ENCODE data around the gene NIT1. TPM values are rescaled to one million over a fixed set of nuclear protein-coding genes. Genes with fewer than 3 reads are reported as not detected.
A peak's percentile ranks its signal among the peaks of the same experiment; 100 is the strongest.

NIT1 gene
- total and polyA plus RNA-seq, 9 of the 15 experiments (the other 6 are each of a cell fraction or from before 2014, with no cell fraction given): 18.4 to 76.0 (median 33.7) TPM

DNA sequence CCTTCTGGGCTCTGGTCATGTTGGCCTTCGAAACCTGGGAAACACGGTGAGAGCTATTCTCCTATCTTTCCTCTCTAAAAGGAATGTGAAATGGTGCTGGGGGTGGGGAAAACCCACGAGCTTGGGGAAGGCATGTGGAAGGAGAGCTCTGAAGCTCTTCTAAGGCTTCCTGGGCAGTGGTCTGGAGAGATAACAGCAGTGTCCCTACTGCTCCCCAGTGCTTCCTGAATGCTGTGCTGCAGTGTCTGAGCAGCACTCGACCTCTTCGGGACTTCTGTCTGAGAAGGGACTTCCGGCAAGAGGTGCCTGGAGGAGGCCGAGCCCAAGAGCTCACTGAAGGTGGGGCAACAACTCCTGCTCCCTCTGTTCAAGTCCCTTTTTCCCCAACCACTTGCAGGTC lies 44.1 kb downstream of the NIT1 start (continued):
- TF ChIP-seq, protein P1, sequence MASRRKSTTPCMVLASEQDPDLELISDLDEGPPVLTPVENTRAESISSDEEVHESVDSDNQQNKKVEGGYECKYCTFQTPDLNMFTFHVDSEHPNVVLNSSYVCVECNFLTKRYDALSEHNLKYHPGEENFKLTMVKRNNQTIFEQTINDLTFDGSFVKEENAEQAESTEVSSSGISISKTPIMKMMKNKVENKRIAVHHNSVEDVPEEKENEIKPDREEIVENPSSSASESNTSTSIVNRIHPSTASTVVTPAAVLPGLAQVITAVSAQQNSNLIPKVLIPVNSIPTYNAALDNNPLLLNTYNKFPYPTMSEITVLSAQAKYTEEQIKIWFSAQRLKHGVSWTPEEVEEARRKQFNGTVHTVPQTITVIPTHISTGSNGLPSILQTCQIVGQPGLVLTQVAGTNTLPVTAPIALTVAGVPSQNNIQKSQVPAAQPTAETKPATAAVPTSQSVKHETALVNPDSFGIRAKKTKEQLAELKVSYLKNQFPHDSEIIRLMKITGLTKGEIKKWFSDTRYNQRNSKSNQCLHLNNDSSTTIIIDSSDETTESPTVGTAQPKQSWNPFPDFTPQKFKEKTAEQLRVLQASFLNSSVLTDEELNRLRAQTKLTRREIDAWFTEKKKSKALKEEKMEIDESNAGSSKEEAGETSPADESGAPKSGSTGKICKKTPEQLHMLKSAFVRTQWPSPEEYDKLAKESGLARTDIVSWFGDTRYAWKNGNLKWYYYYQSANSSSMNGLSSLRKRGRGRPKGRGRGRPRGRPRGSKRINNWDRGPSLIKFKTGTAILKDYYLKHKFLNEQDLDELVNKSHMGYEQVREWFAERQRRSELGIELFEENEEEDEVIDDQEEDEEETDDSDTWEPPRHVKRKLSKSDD (conservative IDR thresholded peaks at IDR 0.05; ENCODE audit: low read length): no peak
- no peak for TF ChIP-seq PHF20 (IDR thresholded peaks at IDR 0.05; ENCODE audit: partially characterized antibody)
- TF ChIP-seq, protein P2, sequence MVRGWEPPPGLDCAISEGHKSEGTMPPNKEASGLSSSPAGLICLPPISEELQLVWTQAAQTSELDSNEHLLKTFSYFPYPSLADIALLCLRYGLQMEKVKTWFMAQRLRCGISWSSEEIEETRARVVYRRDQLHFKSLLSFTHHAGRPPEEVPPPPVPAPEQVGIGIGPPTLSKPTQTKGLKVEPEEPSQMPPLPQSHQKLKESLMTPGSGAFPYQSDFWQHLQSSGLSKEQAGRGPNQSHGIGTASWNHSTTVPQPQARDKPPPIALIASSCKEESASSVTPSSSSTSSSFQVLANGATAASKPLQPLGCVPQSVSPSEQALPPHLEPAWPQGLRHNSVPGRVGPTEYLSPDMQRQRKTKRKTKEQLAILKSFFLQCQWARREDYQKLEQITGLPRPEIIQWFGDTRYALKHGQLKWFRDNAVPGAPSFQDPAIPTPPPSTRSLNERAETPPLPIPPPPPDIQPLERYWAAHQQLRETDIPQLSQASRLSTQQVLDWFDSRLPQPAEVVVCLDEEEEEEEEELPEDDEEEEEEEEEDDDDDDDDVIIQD (CRISPR knock-in tag; IDR thresholded peaks at IDR 0.05): no peak
- no peak for TF ChIP-seq ZNF76 (CRISPR knock-in tag; IDR thresholded peaks at IDR 0.05; ENCODE audit: borderline replicate concordance)
- no peak for TF ChIP-seq HMG20A (CRISPR knock-in tag; conservative IDR thresholded peaks at IDR 0.05)
- no peak for TF ChIP-seq ZKSCAN3 (CRISPR knock-in tag; IDR thresholded peaks at IDR 0.05)
- no peak for TF ChIP-seq PRMT5 (CRISPR knock-in tag; IDR thresholded peaks at IDR 0.05)
- TF ChIP-seq SMARCA5 (IDR thresholded peaks at IDR 0.05): no peak
- no peak for TF ChIP-seq PHF21A (IDR thresholded peaks at IDR 0.05; ENCODE audit: borderline replicate concordance, low read depth)
- no peak for TF ChIP-seq NFE2L1 (tag; IDR thresholded peaks at IDR 0.05; ENCODE audit: borderline replicate concordance, low read depth)
- peak; percentile 84; the same call in 1 of the 2 replicates for TF ChIP-seq ETV5 (CRISPR knock-in tag; IDR thresholded peaks at IDR 0.05; ENCODE audit: low read depth)
- TF ChIP-seq CTBP1 (IDR thresholded peaks at IDR 0.05; ENCODE audit: borderline replicate concordance): peak; percentile 34; the same call in 1 of the 2 replicates
- TF ChIP-seq, protein P3, sequence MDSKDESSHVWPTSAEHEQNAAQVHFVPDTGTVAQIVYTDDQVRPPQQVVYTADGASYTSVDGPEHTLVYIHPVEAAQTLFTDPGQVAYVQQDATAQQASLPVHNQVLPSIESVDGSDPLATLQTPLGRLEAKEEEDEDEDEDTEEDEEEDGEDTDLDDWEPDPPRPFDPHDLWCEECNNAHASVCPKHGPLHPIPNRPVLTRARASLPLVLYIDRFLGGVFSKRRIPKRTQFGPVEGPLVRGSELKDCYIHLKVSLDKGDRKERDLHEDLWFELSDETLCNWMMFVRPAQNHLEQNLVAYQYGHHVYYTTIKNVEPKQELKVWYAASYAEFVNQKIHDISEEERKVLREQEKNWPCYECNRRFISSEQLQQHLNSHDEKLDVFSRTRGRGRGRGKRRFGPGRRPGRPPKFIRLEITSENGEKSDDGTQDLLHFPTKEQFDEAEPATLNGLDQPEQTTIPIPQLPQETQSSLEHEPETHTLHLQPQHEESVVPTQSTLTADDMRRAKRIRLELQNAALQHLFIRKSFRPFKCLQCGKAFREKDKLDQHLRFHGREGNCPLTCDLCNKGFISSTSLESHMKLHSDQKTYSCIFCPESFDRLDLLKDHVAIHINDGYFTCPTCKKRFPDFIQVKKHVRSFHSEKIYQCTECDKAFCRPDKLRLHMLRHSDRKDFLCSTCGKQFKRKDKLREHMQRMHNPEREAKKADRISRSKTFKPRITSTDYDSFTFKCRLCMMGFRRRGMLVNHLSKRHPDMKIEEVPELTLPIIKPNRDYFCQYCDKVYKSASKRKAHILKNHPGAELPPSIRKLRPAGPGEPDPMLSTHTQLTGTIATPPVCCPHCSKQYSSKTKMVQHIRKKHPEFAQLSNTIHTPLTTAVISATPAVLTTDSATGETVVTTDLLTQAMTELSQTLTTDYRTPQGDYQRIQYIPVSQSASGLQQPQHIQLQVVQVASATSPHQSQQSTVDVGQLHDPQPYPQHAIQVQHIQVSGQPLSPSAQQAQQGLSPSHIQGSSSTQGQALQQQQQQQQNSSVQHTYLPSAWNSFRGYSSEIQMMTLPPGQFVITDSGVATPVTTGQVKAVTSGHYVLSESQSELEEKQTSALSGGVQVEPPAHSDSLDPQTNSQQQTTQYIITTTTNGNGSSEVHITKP (IDR thresholded peaks at IDR 0.05; ENCODE audit: partially characterized antibody): peak; percentile 67
- TF ChIP-seq, protein P4, sequence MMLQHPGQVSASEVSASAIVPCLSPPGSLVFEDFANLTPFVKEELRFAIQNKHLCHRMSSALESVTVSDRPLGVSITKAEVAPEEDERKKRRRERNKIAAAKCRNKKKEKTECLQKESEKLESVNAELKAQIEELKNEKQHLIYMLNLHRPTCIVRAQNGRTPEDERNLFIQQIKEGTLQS (IDR thresholded peaks at IDR 0.05): no peak
- TF ChIP-seq, protein P4 (CRISPR knock-in tag; conservative IDR thresholded peaks at IDR 0.05): no peak
- TF ChIP-seq TCF7 (IDR thresholded peaks at IDR 0.05; ENCODE audit: borderline replicate concordance): no peak
- TF ChIP-seq BRCA1 (IDR thresholded peaks at IDR 0.05): no peak
- TF ChIP-seq BRCA1 (CRISPR knock-in tag; IDR thresholded peaks at IDR 0.05): no peak
- TF ChIP-seq, protein P5, sequence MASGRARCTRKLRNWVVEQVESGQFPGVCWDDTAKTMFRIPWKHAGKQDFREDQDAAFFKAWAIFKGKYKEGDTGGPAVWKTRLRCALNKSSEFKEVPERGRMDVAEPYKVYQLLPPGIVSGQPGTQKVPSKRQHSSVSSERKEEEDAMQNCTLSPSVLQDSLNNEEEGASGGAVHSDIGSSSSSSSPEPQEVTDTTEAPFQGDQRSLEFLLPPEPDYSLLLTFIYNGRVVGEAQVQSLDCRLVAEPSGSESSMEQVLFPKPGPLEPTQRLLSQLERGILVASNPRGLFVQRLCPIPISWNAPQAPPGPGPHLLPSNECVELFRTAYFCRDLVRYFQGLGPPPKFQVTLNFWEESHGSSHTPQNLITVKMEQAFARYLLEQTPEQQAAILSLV (tag; IDR thresholded peaks at IDR 0.05): no peak

All from K562 (cell line).